ENCODE results near the gene MAP3K9. TPM values are rescaled to one million over a fixed set of nuclear protein-coding genes. Genes with fewer than 3 reads are reported as not detected.

MAP3K9 gene
- total and polyA plus RNA-seq, 4 donors = 2.3 to 14.0 (median 4.3) TPM

DNA sequence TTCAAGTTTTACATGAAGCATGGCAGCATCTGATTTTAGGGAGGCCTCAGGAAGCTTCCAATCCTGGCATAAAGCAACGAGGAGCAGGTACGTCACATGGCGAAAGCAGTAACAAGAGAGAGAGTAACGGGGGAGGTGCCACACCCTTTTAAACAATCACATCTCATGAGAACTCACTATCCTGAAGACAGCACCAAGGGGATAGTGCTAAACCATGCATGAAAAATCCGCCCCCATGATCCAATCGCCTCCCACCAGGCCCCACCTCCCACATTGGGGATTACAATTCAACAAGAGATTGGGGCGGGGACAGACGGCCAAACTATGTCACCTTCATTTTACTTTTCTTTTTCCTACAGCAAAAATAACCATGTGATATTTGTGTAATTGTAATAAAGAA lies 7.2 kb upstream of the MAP3K9 start:
- no peak overlapping the region for H3K4me3 ChIP-seq
- TF ChIP-seq, protein P1, sequence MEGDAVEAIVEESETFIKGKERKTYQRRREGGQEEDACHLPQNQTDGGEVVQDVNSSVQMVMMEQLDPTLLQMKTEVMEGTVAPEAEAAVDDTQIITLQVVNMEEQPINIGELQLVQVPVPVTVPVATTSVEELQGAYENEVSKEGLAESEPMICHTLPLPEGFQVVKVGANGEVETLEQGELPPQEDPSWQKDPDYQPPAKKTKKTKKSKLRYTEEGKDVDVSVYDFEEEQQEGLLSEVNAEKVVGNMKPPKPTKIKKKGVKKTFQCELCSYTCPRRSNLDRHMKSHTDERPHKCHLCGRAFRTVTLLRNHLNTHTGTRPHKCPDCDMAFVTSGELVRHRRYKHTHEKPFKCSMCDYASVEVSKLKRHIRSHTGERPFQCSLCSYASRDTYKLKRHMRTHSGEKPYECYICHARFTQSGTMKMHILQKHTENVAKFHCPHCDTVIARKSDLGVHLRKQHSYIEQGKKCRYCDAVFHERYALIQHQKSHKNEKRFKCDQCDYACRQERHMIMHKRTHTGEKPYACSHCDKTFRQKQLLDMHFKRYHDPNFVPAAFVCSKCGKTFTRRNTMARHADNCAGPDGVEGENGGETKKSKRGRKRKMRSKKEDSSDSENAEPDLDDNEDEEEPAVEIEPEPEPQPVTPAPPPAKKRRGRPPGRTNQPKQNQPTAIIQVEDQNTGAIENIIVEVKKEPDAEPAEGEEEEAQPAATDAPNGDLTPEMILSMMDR (IDR thresholded peaks at IDR 0.05; ENCODE audit: control extremely low read depth, extremely low read depth) = no peak
- ATAC-seq (ENCODE audit: insufficient read depth, low FRiP score) (no peak), DNase-seq (no peak)
- 83 to 90% methylated on average over 8 of the region's 8 CpGs for WGBS, 2 donors
- H3K36me3 ChIP-seq (ENCODE audit: control insufficient read depth in 4 of 4, insufficient read depth in 4 of 4, low read length in 4 of 4) = no peaks in the 10 kb centered on the region
- no peak overlapping the region for H3K27ac ChIP-seq (ENCODE audit: low read depth in 1 of 2, low read length in 1 of 2)
- peaks cover 0 to 30% (median 14%) of the 10 kb centered on the region in 3 donors for H3K27me3 ChIP-seq (ENCODE audit: control insufficient read depth in 3 of 3, insufficient read depth in 3 of 3, low read length in 2 of 3)
- peaks cover 0 to 4% (median 0%) of the 10 kb centered on the region in 5 donors for H3K4me1 ChIP-seq (ENCODE audit: control insufficient read depth in 5 of 5, insufficient read depth in 5 of 5, low read length in 5 of 5)
- H3K9ac ChIP-seq (ENCODE audit: insufficient read depth in 1 of 2, low read length in 2 of 2) = no peak overlapping the region
- H3K9me3 ChIP-seq (ENCODE audit: control insufficient read depth in 4 of 4, insufficient read depth in 3 of 4, low read length in 3 of 4) = no peaks in the 10 kb centered on the region

GRCh38 chr14:70814466-70814865 lies 5.2 kb upstream of the MAP3K9 start:
- Histone ChIP-seq H3K27ac (ENCODE audit: low read depth in 1 of 2, low read length in 1 of 2) (no peak overlapping the region), H3K4me1 (ENCODE audit: control insufficient read depth in 5 of 5, insufficient read depth in 5 of 5, low read length in 5 of 5) (peaks cover 0 to 10% (median 3%) of the 10 kb centered on the region in 5 donors), H3K9me3 (ENCODE audit: control insufficient read depth in 4 of 4, insufficient read depth in 3 of 4, low read length in 3 of 4) (peaks cover 0 to 2% (median 0%) of the 10 kb centered on the region in 4 donors), H3K9ac (ENCODE audit: insufficient read depth in 1 of 2, low read length in 2 of 2) (no peak overlapping the region), H3K4me3 (no peak overlapping the region), H3K36me3 (ENCODE audit: control insufficient read depth in 4 of 4, insufficient read depth in 4 of 4, low read length in 4 of 4) (no peaks in the 10 kb centered on the region), H3K27me3 (ENCODE audit: control insufficient read depth in 3 of 3, insufficient read depth in 3 of 3, low read length in 2 of 3) (peaks cover 0 to 21% (median 12%) of the 10 kb centered on the region in 3 donors)
- TF ChIP-seq, protein P1 (IDR thresholded peaks at IDR 0.05; ENCODE audit: control extremely low read depth, extremely low read depth) = no peak
- ATAC-seq (ENCODE audit: insufficient read depth, low FRiP score) = no peak
- DNase-seq = no peak
- WGBS, 2 donors = 70 to 84% methylated on average over 1 of the region's 1 CpG

DNA sequence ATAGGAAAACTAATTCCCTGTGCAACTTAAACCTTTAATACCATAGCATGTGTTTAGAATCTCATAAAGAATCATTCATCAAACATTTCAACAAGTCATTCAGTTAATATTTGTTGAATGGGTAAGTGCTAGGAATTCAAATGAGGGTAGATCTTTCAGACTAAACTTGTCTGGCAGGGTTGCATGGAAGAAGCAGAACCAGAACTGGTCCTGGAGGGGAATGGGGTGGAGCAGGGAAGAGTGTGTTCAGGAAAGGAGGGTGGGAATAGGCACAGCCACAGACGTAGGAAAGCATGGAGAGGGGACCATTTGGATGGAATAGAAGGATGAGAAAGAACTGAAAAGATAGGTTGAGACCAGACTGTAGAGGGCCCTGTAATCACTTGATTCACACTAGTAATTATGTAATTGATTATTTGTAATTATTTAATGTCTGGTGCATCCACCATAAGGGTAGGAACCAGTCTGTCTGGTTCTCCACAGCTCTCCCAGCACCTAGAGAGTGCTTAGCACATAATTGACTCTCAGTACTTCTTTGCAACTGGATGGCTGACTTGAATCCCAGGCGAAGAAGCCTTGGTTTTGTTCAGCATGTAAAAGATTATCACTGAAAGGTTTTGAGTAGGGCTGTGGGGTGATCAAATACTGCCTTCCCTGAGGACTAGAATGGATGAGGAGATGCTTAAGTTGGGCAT lies 3.0 kb upstream of the MAP3K9 start:
- H3K27me3 ChIP-seq (ENCODE audit: control insufficient read depth in 3 of 3, insufficient read depth in 3 of 3, low read length in 2 of 3) = peaks cover 0 to 28% (median 21%) of the 10 kb centered on the region in 3 donors
- H3K9ac ChIP-seq (ENCODE audit: insufficient read depth in 1 of 2, low read length in 2 of 2) = no peak overlapping the region
- H3K36me3 ChIP-seq (ENCODE audit: control insufficient read depth in 4 of 4, insufficient read depth in 4 of 4, low read length in 4 of 4) = no peaks in the 10 kb centered on the region
- ATAC-seq (ENCODE audit: insufficient read depth, low FRiP score) (no peak), DNase-seq (peak; percentile 40 to 65 (median 60))
- no peak overlapping the region for H3K4me3 ChIP-seq
- H3K4me1 ChIP-seq (ENCODE audit: control insufficient read depth in 5 of 5, insufficient read depth in 5 of 5, low read length in 5 of 5) = peaks cover 0 to 14% (median 5%) of the 10 kb centered on the region in 5 donors
- 56 to 75% methylated on average over 2 of the region's 2 CpGs for WGBS, 2 donors
- no peak overlapping the region for H3K27ac ChIP-seq (ENCODE audit: low read depth in 1 of 2, low read length in 1 of 2)
- H3K9me3 ChIP-seq (ENCODE audit: control insufficient read depth in 4 of 4, insufficient read depth in 3 of 4, low read length in 3 of 4) = peaks cover 0 to 2% (median 0%) of the 10 kb centered on the region in 4 donors
- TF ChIP-seq, protein P1 (IDR thresholded peaks at IDR 0.05; ENCODE audit: control extremely low read depth, extremely low read depth) = no peak

Measured in lung (tissue), 12 donors.